ENCODE results near the gene EFCAB14.

DNA sequence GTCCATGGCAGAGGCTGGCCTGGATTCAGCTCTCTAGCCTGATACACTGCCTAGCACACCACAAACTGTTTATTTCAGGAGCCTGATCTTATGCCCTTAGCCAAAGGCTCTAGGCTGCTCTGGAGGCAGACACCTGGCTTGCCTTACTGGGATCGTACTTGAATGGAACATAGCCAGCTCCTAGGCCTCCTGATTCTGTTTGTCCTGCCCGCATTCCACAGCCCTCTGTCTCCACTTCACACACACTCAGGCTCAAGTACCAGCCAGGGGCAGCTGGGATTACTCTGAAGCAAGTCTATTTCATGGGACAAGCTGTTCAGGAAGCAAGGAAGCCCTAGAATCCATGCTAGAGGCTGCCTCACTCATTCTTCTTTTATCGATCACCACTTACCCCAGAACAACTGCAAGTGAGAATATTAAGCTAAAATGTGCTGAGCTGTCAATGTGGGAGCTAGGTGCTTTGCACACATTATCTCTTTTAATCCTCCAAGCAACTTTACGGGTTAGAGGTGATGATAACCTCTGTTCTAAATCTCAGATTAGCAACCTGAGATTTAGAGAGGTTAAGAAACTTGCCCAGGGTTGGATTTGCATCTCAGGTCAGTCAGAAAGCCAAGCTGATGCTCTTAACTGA, 48.9 kb upstream of the EFCAB14 start:
- TF ChIP-seq POLR2AphosphoS2 (IDR thresholded peaks at IDR 0.05; ENCODE audit: low read depth, low read length) (no peak), CBX5 (IDR thresholded peaks at IDR 0.05; ENCODE audit: low read depth) (no peak), SIX5 (IDR thresholded peaks at IDR 0.05; ENCODE audit: low read depth, low read length, severe bottlenecking) (no peak), TAF1 (IDR thresholded peaks at IDR 0.05; ENCODE audit: borderline replicate concordance, low read depth, low read length) (no peak)
- TF ChIP-seq, protein P1, sequence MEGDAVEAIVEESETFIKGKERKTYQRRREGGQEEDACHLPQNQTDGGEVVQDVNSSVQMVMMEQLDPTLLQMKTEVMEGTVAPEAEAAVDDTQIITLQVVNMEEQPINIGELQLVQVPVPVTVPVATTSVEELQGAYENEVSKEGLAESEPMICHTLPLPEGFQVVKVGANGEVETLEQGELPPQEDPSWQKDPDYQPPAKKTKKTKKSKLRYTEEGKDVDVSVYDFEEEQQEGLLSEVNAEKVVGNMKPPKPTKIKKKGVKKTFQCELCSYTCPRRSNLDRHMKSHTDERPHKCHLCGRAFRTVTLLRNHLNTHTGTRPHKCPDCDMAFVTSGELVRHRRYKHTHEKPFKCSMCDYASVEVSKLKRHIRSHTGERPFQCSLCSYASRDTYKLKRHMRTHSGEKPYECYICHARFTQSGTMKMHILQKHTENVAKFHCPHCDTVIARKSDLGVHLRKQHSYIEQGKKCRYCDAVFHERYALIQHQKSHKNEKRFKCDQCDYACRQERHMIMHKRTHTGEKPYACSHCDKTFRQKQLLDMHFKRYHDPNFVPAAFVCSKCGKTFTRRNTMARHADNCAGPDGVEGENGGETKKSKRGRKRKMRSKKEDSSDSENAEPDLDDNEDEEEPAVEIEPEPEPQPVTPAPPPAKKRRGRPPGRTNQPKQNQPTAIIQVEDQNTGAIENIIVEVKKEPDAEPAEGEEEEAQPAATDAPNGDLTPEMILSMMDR (IDR thresholded peaks at IDR 0.05 in 2 of 3, conservative IDR thresholded peaks at IDR 0.05 in 1 of 3; ENCODE audit: control insufficient read depth in 2 of 3, extremely low read depth in 1 of 3, insufficient read depth in 1 of 3, low read depth in 3 of 3, low read length in 3 of 3): no peak
